K562 (cell line): ENCODE data around the gene CBY2.

ENCODE experiments used
- CEBPB ChIP-seq: fragments of 450-650 bp; IDR thresholded peaks from 2 replicates; pipeline ENCODE4 v1.6.1; 2016; ENCODE audit warnings: missing genetic modification characterization, missing compliant biosample characterization
- JUNB ChIP-seq: fragments of 450-650 bp; formaldehyde crosslinking; conservative IDR thresholded peaks from 2 replicates; pipeline ENCODE4 v1.4.0; 2020; ENCODE audit warnings: mild to moderate bottlenecking
- MTA1 ChIP-seq: fragments of 450-650 bp; IDR thresholded peaks from 2 replicates; pipeline ENCODE4 v1.6.1; 2017; ENCODE audit warnings: borderline replicate concordance
- POLR2A ChIP-seq: fragments of 450-650 bp; conservative IDR thresholded peaks from 2 replicates; pipeline ENCODE4 v1.6.1; 2016
- ZNF165 ChIP-seq: fragments of 250-450 bp; sonication (Bioruptor Pico); IDR thresholded peaks from 2 replicates; pipeline ENCODE4 v1.4.0; 2020; ENCODE audit warnings: borderline replicate concordance
- ZNF431 ChIP-seq: sonication (generic); formaldehyde crosslinking; IDR thresholded peaks from 2 replicates; pipeline ENCODE4 v1.8.0; 2022; ENCODE audit warnings: mild to moderate bottlenecking, missing genetic modification reagents

GRCh38 chr13:45683701-45684100 is 18.4 kb upstream of the CBY2 start:
- TF ChIP-seq ZNF165 (CRISPR knock-in tag) (no peak), CEBPB (tag) (no peak), ZNF431 (CRISPR knock-in tag) (no peak), MTA1 (no peak), JUNB (CRISPR knock-in tag) (no peak), POLR2A (no peak)
